IMR-90 (cell line): ENCODE results near the gene DOK6.

Source experiments
- CEBPB ChIP-seq: IDR thresholded peaks from 2 replicates; pipeline ENCODE4 v1.6.1; 2012; ENCODE audit warnings: low read depth, low read length, improper control_type of control experiment
- MXI1 ChIP-seq: IDR thresholded peaks from 2 replicates; pipeline ENCODE4 v1.6.1; 2012; ENCODE audit warnings: low read depth, mild to moderate bottlenecking, low read length, moderate library complexity, borderline replicate concordance
- POLR2A ChIP-seq: IDR thresholded peaks from 2 replicates; pipeline ENCODE4 v1.6.1; 2012; ENCODE audit warnings: mild to moderate bottlenecking, low read depth, low read length
- RFX5 ChIP-seq: IDR thresholded peaks from 2 replicates; pipeline ENCODE4 v1.8.0; 2012; ENCODE audit warnings: low read depth, mild to moderate bottlenecking, low read length, moderate library complexity
- TF ChIP-seq, protein P1 (sequence below): conservative IDR thresholded peaks from 2 replicates; pipeline ENCODE4 v1.5.1; 2012; ENCODE audit warnings: mild to moderate bottlenecking, low read depth, low read length, improper control_type of control experiment

DNA sequence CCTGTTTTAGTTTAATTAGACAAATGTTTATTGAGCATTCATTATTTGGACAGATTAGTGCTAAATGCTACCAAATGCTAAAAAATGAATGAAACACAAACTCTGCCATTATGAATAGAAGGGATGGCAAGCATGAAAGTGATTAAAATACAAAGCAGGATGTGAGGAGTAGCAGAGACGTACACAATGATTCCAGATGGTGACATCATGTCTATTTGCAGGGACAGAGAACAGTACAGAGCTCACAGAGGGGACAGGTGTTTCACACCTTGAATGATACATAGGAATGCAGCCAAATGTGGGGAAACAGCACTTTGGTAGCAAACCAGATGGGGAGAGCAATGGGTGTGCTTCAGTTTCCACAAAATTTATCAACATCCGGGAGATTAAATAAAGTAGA lies 470.7 kb downstream of the DOK6 start:
- TF ChIP-seq, protein P1, sequence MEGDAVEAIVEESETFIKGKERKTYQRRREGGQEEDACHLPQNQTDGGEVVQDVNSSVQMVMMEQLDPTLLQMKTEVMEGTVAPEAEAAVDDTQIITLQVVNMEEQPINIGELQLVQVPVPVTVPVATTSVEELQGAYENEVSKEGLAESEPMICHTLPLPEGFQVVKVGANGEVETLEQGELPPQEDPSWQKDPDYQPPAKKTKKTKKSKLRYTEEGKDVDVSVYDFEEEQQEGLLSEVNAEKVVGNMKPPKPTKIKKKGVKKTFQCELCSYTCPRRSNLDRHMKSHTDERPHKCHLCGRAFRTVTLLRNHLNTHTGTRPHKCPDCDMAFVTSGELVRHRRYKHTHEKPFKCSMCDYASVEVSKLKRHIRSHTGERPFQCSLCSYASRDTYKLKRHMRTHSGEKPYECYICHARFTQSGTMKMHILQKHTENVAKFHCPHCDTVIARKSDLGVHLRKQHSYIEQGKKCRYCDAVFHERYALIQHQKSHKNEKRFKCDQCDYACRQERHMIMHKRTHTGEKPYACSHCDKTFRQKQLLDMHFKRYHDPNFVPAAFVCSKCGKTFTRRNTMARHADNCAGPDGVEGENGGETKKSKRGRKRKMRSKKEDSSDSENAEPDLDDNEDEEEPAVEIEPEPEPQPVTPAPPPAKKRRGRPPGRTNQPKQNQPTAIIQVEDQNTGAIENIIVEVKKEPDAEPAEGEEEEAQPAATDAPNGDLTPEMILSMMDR, result no peak
- TF ChIP-seq CEBPB (no peak), RFX5 (no peak), POLR2A (no peak), MXI1 (no peak)
